Breast epithelium (tissue), 4 donors: ENCODE data around the gene CDC20B. TPM values are rescaled to one million over a fixed set of nuclear protein-coding genes. Genes with fewer than 3 reads are reported as not detected.

ENCODE experiments used
- DNase-seq, 2 donors: peaks; one replicate each; pipeline ENCODE4 v3.0.0-alpha.2; 2019; ENCODE audit warnings: low spot score in 2 of 2
- H3K27ac ChIP-seq, 2 donors: fragments of 200-600 bp; sonication (generic) in 1 of 2; one replicate each; pipeline ENCODE4 v1.5.1; 2016 to 2019; ENCODE audit warnings: mild to moderate bottlenecking in 1 of 2
- H3K27me3 ChIP-seq, 2 donors: fragments of 200-600 bp; sonication (generic) in 1 of 2; one replicate each; pipeline versions ENCODE4 v1.5.1 to v1.6.0; 2017 to 2019; ENCODE audit warnings: control low read depth in 1 of 2, mild to moderate bottlenecking in 1 of 2
- H3K36me3 ChIP-seq: fragments of 200-600 bp; one replicate; pipeline ENCODE4 v1.5.1; 2019
- H3K4me1 ChIP-seq, 2 donors: fragments of 200-600 bp; sonication (generic); one replicate each; pipeline ENCODE4 v1.5.1; 2016 to 2019; ENCODE audit warnings: control low read depth in 1 of 2
- H3K4me3 ChIP-seq, 3 donors: fragments of 200-600 bp; sonication (generic); 1 replicate in 2 of 3; 2 replicates in 1 of 3; pipeline ENCODE4 v1.5.1; 2016 to 2019; ENCODE audit warnings: mild to moderate bottlenecking in 3 of 3, moderate library complexity in 2 of 3
- H3K9me3 ChIP-seq, 2 donors: fragments of 200-600 bp; sonication (generic) in 1 of 2; one replicate each; pipeline ENCODE4 v1.5.1; 2016 to 2019; ENCODE audit warnings: control low read depth in 1 of 2
- POLR2A ChIP-seq: fragments of 450-650 bp; IDR thresholded peaks from one replicate; pipeline ENCODE4 v1.6.1; 2016; ENCODE audit warnings: antibody characterized with exemption, mild to moderate bottlenecking, moderate library complexity
- POLR2AphosphoS5 ChIP-seq, 3 donors: sonication (generic); formaldehyde crosslinking; IDR thresholded peaks; one replicate each; pipeline ENCODE4 v1.6.1; 2017; ENCODE audit warnings: antibody characterized with exemption in 3 of 3
- intact Hi-C: fragments of 100-400 bp; cut with DNase I; formaldehyde crosslinking; loops from one replicate; pipeline ENCODE4 v1.15.1; 2023; ENCODE audit warnings: low total_unique reads
- total RNA-seq, 3 donors: library from RNA; depleted of rRNA; stranded (reverse); fragments of >200 nt; gene quantifications; one replicate each; pipeline ENCODE4 v1.1.0, GENCODE V29; 2016
- TF ChIP-seq, protein P1 (sequence below), 3 donors: fragments of 450-650 bp; IDR thresholded peaks; one replicate each; pipeline ENCODE4 v1.5.1; 2016 to 2017; ENCODE audit warnings: antibody characterized with exemption in 3 of 3, mild to moderate bottlenecking in 3 of 3, moderate library complexity in 3 of 3

The CDC20B gene
- total RNA-seq, 3 donors from 2014 or later, result not detected

DNA sequence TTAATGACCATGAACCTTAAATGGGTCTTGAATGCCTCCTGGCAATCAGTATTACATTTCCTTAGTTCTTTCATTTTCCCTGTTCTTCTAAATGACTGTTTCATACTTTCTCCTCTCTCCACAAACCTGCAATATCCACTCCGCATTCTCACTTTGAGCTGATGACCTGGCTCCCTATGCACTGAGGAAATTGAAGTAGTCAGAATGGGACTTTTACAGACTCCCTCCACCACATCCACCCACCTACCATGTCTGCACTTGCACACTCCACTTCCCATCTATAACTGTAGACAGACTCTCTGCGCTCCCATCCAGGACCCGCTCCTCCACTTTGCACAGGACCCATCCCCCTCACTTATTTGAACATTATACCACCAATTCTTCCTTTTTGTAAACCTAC, 106.7 kb downstream of the CDC20B start:
- Histone ChIP-seq H3K9me3 (no peaks in the 10 kb centered on the region), H3K4me3 (no peak overlapping the region), H3K36me3 (no peaks in the 10 kb centered on the region), H3K4me1 (no peaks in the 10 kb centered on the region), H3K27me3 (no peaks in the 10 kb centered on the region), H3K27ac (no peak overlapping the region)
- intact Hi-C loops, result no loop called here
- no peak for TF ChIP-seq POLR2A
- no peak for TF ChIP-seq POLR2AphosphoS5 (IDR thresholded peaks at IDR 0.05)
- TF ChIP-seq, protein P1, sequence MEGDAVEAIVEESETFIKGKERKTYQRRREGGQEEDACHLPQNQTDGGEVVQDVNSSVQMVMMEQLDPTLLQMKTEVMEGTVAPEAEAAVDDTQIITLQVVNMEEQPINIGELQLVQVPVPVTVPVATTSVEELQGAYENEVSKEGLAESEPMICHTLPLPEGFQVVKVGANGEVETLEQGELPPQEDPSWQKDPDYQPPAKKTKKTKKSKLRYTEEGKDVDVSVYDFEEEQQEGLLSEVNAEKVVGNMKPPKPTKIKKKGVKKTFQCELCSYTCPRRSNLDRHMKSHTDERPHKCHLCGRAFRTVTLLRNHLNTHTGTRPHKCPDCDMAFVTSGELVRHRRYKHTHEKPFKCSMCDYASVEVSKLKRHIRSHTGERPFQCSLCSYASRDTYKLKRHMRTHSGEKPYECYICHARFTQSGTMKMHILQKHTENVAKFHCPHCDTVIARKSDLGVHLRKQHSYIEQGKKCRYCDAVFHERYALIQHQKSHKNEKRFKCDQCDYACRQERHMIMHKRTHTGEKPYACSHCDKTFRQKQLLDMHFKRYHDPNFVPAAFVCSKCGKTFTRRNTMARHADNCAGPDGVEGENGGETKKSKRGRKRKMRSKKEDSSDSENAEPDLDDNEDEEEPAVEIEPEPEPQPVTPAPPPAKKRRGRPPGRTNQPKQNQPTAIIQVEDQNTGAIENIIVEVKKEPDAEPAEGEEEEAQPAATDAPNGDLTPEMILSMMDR (IDR thresholded peaks at IDR 0.05), result no peak
- no peak for DNase-seq

DNA sequence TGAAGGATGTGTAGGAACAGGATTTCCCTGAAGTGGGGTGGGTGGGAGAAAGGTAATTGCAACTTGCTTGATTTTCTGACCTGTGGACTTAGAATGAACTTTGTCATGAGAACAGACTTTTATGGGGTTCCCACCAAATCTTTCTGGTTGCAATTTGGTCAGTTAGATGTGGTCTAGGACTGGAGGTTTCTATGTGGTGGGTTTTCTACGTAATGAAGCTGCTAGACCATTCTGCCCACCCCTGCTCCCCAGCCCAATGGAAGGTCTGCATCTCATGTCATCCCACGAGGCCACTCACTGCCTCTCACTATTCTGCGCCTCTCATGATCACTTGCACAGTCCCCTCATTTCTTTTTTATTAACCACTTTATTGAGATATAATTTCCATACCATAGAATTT, 108.5 kb downstream of the CDC20B start:
- no peaks in the 10 kb centered on the region for H3K27me3 ChIP-seq
- no peaks in the 10 kb centered on the region for H3K4me1 ChIP-seq
- DNase-seq, result no peak
- H3K27ac ChIP-seq, result no peak overlapping the region
- no peaks in the 10 kb centered on the region for H3K9me3 ChIP-seq
- no peaks in the 10 kb centered on the region for H3K36me3 ChIP-seq
- no peak overlapping the region for H3K4me3 ChIP-seq
- TF ChIP-seq POLR2AphosphoS5 (IDR thresholded peaks at IDR 0.05) (no peak), POLR2A (no peak)
- TF ChIP-seq, protein P1 (IDR thresholded peaks at IDR 0.05), result no peak
- intact Hi-C loops, result no loop called here

DNA sequence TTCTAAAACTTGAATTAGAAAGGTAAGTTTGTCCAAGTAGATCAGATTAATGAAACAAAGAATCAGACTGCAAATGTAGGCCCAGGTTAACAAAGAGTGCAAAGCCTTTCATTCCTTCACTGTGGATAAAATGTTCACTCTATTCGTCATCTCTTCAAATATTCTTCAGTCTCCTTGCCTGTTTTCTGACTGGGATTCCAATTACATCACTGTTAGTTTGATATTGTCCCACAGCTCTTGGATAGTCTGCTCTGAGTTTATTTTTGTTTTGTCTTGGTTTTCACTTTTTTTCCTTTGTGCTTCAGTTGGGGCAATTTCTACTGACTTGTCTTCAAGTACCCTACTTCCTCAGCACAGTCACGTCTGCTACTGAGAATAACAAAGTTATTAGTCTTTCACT, 109.1 kb downstream of the CDC20B start:
- no peak for DNase-seq
- intact Hi-C loops, result no loop called here
- Histone ChIP-seq H3K4me1 (no peaks in the 10 kb centered on the region), H3K4me3 (no peak overlapping the region), H3K27ac (no peak overlapping the region), H3K27me3 (no peaks in the 10 kb centered on the region), H3K36me3 (no peaks in the 10 kb centered on the region), H3K9me3 (no peaks in the 10 kb centered on the region)
- TF ChIP-seq, protein P1 (IDR thresholded peaks at IDR 0.05), result no peak
- TF ChIP-seq POLR2A, result no peak
- no peak for TF ChIP-seq POLR2AphosphoS5 (IDR thresholded peaks at IDR 0.05)

DNA sequence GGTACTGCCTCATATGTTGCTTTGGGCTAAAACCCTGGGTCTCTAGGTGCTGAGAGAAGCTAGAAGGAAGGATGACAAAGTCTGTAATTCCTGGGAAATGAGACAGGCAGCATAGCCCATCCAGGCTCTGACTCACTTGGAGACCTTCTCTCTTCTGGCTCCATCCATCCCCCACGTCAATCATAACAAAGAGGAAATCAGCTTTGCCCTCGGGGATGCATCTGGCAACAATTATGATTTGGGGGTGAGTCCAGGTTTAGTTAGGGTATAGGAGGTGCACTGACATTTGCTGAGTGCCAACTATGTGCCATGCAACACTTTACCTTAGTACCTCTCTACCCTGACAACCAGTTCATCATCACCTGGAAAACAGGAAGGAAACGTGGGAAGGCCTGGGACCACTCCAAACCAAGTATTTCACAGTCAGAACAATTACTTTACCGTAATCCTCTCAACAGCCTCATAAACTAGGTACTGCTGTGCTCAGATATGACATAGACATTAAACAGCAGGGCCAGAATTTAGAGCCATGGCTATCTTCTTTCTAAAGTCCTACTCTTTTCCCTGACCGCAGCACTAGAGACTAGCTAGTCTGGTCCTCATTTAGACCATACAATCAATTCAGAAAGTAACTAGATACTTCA, 109.6 kb downstream of the CDC20B start:
- H3K36me3 ChIP-seq, result no peaks in the 10 kb centered on the region
- no peak overlapping the region for H3K4me3 ChIP-seq
- intact Hi-C loops, result no loop called here
- no peak for DNase-seq
- no peaks in the 10 kb centered on the region for H3K4me1 ChIP-seq
- H3K9me3 ChIP-seq, result no peaks in the 10 kb centered on the region
- TF ChIP-seq POLR2AphosphoS5 (IDR thresholded peaks at IDR 0.05), result no peak
- no peak for TF ChIP-seq POLR2A
- TF ChIP-seq, protein P1 (IDR thresholded peaks at IDR 0.05), result no peak
- no peaks in the 10 kb centered on the region for H3K27me3 ChIP-seq
- no peak overlapping the region for H3K27ac ChIP-seq

Other genes with a start within 250 kb of the CDC20B start
- under 1 TPM in 1 of 3 donors, not detected in 2; 0.48 TPM for gene ESM1, start 187.6 kb downstream of the CDC20B start, total RNA-seq
- 1 to 10 TPM in 2 of 3 donors, under 1 TPM in 1; 0.33 to 2.6 (median 1.8) TPM for gene GZMK, start 148.9 kb downstream of the CDC20B start, total RNA-seq
- gene GZMA, start 70.5 kb downstream of the CDC20B start, total RNA-seq, result 1 to 10 TPM in 2 of 3 donors, not detected in 1; 1.0 to 1.6 TPM
- gene GPX8, start 13.0 kb downstream of the CDC20B start, total RNA-seq, result 10 to 100 TPM; 14.4 to 24.9 (median 21.0) TPM
- gene MCIDAS, start 54.1 kb upstream of the CDC20B start, total RNA-seq, result under 1 TPM in 2 of 3 donors, not detected in 1; 0.73 to 0.98 TPM
- 1 to 10 TPM in 2 of 3 donors, under 1 TPM in 1; 0.32 to 4.3 (median 3.2) TPM for gene CCNO, start 60.4 kb upstream of the CDC20B start, total RNA-seq
- gene DHX29, start 134.5 kb upstream of the CDC20B start, total RNA-seq, result 10 to 100 TPM; 28.3 to 40.1 (median 31.1) TPM
- 100 to 1,000 TPM in 1 of 3 donors, 10 to 100 TPM in 2; 95.7 to 107 (median 98.8) TPM for gene MTREX, start 134.8 kb upstream of the CDC20B start, total RNA-seq